Measurements from ENCODE around the gene SLC6A18.

Gene SLC6A18, protein sequence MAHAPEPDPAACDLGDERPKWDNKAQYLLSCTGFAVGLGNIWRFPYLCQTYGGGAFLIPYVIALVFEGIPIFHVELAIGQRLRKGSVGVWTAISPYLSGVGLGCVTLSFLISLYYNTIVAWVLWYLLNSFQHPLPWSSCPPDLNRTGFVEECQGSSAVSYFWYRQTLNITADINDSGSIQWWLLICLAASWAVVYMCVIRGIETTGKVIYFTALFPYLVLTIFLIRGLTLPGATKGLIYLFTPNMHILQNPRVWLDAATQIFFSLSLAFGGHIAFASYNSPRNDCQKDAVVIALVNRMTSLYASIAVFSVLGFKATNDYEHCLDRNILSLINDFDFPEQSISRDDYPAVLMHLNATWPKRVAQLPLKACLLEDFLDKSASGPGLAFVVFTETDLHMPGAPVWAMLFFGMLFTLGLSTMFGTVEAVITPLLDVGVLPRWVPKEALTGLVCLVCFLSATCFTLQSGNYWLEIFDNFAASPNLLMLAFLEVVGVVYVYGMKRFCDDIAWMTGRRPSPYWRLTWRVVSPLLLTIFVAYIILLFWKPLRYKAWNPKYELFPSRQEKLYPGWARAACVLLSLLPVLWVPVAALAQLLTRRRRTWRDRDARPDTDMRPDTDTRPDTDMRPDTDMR

DNA sequence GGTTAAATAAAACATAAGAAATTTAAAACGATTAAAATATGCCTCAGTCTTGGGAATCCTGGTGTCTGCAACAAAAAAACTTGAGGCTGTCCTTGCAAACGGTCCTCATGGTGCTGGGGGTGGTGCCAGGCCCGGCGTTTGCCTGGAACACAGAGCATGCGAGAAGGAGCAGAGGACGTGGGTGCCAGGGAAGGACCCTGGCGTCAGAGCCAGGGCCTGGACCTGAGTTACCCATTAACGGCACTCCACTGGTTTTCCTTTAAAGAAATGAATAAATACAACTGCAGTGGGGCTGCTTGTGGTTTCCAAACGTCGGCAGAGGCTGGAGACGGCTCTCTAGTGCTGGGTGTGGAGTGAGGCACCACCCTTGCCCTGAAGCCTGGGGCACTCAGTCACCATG is at the start of gene SLC6A18:
Gene SLC6A18 (plus strand): TSS at position 301 of the 400 bp plus-strand sequence. CDS start 97 bp downstream, at position 398.
- DNase-seq (ENCODE audit: low read depth in 2 of 2): no peak

GRCh38 chr5:1175801-1176472 is 49.2 kb upstream of the SLC6A18 start:
- no peak for DNase-seq (ENCODE audit: low read depth in 2 of 2)

DNA sequence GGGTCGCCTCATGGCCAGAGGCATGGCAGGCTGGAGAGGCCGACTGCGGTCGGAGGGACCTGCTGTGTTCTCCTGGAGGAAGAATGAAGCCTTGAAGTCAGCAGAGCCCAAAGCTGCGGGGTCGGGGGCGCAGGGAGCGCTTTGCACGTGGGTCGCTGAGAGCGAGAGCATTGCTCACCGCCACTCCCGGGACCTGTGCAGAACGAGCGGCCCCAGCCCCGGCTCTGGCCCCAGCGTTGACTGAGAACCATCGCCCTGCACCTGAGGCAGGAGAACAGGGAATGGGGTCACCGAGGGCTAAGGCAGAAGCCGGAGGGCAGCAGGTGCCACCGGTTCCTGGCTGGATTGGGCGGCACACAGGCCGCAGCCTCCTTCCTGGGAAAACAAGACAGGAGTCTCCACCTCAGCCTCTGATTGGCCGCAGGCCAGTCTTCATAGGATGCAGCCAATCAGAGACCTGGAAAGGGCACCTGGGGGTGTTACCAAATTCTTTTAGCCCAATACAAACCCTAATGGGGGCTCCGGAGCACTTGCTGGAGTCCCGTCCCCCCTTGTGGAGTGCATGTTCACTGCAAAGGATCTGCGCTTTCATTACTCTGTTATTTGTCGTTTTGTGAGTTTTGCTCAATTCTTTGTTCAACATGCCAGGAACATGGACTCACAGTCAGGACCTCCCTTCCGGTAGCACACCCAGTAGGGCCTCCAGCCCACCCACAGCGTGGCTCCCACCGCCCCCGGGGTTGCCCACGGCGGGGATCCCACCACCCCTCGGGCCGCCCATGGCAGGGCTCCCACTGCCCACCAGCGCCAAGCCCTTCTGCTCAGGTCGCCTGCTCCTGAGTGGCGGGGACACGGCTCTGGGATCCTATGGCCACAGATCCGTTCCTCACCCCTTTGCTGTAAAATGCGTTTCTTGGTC is 48.4 kb upstream of the SLC6A18 start:
- DNase-seq (ENCODE audit: low read depth in 2 of 2): no peak

GRCh38 chr5:1177826-1178528 is 47.2 kb upstream of the SLC6A18 start:
- DNase-seq (ENCODE audit: low read depth in 2 of 2): no peak

DNA sequence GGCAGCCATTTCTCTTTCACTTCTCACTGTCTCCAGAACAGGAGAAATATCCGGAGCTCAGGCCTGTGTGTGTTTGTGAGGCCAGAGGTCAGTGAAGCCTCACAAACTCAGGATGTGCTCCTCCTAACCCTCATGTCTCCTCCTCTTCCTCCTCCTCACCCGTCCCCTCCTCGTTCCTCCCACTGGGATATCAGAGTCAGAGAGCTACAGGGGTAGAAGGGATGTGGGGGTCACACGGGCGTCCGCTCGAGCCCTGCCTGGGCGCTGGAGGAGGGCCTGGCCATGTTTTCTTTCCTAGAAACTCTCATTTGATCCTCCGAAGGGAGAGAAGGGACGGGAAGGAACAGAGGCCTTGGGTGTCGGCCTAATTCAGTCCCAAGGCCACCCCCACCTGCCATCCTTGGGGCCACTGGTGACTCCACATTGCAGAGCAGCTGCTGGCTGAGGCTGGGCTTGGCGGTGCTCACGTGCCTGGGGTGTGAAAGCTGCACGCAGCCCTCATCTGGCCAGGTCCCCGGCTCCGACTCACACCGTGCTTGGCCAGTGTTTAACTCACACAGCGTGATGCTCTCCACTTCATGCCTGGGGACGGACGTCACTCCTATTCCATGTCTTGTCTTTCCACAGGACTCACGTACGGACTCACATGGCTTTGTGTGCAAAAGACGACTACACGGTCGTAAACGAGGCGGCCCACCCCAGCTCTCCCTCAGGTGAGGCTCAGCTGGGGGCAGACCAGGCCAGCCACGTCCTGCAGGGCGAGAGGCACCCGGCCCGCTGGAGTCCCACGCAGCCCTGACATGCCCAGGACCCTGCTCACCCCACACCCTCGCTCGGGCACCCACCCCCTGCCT is 46.4 kb upstream of the SLC6A18 start:
- DNase-seq (ENCODE audit: low read depth in 2 of 2): no peak

DNA sequence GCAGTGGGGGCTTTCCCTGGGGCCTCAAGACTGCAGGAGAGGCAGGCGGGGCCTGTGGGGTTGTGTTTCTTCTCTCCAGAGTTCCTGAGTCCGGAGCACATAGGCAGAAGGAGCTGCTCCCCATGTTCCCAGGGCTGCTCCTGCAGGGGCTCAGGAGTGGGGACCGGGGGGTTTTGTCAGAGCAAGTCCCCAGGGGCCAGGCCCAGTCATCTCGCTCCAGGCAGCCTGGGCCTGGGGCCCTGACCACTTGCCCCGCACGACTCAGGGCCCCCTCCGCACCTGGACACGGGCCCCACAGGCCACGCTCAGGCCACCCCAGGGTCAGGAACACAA is 45.8 kb upstream of the SLC6A18 start:
- DNase-seq (ENCODE audit: low read depth in 2 of 2): no peak

DNA sequence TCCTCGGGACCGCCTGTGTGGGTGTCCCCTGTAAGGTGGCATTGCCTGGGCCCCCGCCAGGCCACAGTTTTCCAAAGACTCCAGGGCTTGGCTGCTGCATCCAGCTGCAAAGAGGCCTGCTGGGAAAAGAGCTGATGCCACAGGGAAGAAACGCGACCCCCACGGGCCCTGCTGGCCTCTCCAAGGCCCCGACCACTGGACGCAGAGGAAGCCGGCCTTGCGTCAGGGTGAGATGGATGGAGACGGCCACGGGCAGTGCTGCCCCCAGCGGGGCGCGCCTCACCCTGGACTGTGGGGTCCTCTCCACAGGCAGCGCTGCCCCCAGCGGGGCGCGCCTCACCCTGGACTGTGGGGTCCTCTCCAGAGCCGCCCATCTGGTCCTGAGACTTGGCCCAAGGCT is 45.1 kb upstream of the SLC6A18 start:
- no peak for DNase-seq (ENCODE audit: low read depth in 2 of 2)

DNA sequence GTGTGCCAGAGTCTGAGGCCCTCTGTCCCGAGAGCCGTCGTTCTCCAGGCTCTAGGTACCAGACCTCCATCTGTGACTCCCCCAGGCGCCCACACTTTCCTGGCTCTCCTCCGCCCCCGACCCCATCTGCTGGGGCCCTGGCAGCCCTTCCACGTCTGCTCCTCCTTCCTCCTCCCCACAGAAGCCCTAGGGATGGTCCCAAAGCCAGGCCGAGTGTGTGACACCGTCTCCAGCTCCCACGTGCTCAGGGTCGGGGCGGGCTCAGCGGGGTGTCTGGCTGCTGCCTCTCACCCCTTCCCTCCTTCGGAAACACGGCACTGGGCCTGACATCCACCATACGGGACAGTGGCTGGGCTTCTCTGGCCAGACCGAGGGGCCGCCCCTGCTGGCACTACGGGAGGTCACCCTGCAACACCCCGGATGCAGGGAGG is 44.3 kb upstream of the SLC6A18 start:
- no peak for DNase-seq (ENCODE audit: low read depth in 2 of 2)

GRCh38 chr5:1181451-1182359 is 43.5 kb upstream of the SLC6A18 start:
- DNase-seq (ENCODE audit: low read depth in 2 of 2): no peak

DNA sequence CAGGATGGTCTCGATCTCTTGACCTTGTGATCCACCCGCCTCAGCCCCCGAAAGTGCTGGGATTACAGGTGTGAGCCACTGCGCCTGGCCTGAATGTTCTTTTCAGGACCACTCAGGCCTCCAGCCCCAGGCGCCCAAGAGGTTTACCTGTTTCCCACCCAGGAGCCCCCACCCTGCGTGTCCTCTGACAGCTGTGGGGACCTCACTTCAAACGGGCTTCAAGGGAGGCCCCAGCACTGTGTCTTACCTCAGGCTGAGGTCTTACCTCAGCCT is 42.9 kb upstream of the SLC6A18 start:
- no peak for DNase-seq (ENCODE audit: low read depth in 2 of 2)

- DNase-seq (ENCODE audit: low read depth in 2 of 2): no peak
Measured at GRCh38 chr5:1182633-1183423, 42.4 kb upstream of the SLC6A18 start.

DNA sequence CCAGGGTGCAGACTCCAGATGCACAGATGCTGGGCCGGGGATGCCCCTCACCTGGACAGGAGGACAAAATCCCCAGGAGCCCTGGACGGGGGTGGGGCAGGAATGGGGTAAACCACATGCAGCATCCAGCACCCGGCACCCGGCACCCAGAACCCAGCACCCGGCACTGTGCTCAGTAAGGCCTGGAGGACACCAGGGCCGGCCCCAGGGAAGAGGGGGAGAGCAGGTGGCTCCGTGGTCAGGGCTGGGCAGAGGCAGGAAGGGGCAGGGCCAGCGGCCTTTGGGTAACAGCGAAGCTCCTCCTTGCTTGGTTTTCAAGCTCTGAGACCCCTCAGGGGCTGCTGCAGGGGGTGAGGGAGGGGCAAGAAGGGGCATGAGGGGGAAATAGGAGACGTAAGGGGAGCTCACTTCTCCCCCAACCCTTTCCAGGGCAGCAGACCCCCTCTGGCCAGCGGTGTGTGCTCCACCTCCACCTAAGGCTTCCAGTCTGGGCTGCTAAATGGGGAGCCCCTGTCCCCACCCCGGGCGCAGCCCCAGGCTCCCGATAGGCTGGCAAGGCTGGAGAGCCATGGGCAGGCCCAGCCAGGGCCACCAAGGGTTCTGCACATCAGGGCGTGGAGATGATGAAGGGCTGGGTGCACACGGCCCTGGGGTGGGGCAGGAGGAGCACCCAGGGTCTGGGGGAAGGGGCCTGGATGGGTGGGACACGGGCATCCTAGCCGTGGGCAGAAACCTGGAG is 41.6 kb upstream of the SLC6A18 start:
- no peak for DNase-seq (ENCODE audit: low read depth in 2 of 2)

DNA sequence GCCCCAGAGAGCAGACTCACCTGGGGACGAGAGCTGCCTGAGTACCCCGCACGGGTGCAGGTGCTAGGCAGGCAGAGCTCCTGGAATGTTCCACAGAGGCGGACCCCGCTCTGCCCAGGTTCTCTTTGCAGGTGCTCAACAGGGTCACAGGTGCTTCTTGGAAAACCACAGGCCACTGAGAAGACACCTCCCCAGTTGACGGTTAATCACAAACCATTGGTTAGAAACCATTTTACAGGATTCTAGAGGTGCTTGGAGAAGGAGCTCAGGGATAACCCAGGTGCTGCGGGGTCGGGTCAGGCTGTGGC is 41.1 kb upstream of the SLC6A18 start:
- DNase-seq (ENCODE audit: low read depth in 2 of 2): no peak

DNA sequence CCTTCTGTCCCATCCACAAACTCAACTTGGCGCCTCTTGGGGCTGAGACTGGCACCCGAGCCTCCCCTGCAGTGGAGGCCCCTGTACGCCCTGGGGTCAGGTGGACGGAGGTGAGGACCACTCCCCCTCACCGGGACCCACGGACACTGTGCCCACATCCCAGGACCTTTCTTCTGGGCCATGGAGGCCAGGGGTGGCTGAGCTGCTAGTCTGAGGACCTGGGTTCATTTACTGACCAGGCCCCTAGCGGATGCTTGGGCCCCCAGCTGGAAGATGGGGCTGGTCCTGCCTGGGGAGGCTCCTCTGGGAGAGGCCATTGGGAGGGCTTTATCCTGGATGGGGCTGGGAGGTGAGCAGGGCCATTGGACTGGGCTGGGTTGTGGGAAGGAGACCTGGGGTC is 40.7 kb upstream of the SLC6A18 start:
- no peak for DNase-seq (ENCODE audit: low read depth in 2 of 2)

- no peak for DNase-seq (ENCODE audit: low read depth in 2 of 2)
Measured at GRCh38 chr5:1185038-1185627, 40.0 kb upstream of the SLC6A18 start.

DNA sequence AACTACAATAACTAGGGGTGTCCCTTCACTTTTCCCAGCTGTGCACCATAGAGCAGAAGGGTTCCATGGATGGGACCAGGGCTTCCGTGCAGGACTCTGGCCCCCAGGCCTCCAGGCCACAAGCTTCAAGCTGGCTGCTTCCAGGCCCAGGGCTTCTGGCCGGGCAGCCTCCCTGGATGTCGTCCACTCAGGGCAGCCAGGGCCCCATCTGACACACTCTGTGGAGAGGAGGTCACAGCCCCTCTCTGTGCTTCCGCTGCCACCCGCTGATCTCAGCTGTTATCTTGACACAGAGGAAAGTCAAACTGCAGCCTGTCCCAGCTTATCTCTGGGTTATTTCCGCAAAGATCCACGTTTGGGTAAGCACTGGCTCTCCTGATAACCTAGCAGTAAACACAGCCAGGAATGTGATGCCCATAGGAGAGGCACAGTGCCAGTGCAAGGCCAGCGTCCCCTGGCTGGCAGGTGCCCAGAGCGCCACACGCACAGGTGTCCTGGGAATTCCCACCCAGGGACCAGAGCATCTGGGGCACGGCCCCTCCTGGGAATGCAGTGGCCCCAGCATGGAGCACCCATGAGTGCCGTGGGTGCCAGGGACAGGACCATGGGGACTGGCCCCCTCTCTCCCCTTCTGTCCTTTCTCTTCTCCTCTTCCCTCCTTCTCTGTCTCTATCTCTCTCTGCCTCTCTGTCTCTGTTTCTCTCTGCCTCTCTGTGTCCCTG is 39.4 kb upstream of the SLC6A18 start:
- no peak for DNase-seq (ENCODE audit: low read depth in 2 of 2)

All from stimulated activated CD8-positive, alpha-beta memory T cell treated with anti-CD3 and anti-CD28 coated beads, Interleukin-7, amount 100 ng/mL, for 1 hour (primary cell).